Type B pancreatic cell (in vitro differentiated cells): ENCODE data around the gene KCNT2. TPM values are rescaled to one million over a fixed set of nuclear protein-coding genes. Genes with fewer than 3 reads are reported as not detected.
"Not testable (repeated sequence)": the region's sequence is repeated elsewhere in the genome, so short reads cannot be mapped to it uniquely, and the experiment has no call there.

Experiments
- DNase-seq: peaks from one replicate; pipeline ENCODE4 v3.0.0; 2021; ENCODE audit warnings: mixed read lengths; ENCODE audit not compliant: unreplicated experiment; ENCODE audit errors: extremely low spot score
- H3K27ac Mint-ChIP-seq: 2 replicates; pipeline ENCODE4 v1.8.0; 2021; ENCODE audit warnings: mild to moderate bottlenecking, mixed read lengths
- H3K27me3 Mint-ChIP-seq: 2 replicates; pipeline ENCODE4 v1.8.0; 2021; ENCODE audit warnings: mixed read lengths
- H3K36me3 Mint-ChIP-seq: 2 replicates; pipeline ENCODE4 v1.8.0; 2021; ENCODE audit warnings: mixed read lengths
- H3K4me1 Mint-ChIP-seq: one replicate; pipeline ENCODE4 v1.8.0; 2021; ENCODE audit warnings: mixed read lengths; ENCODE audit not compliant: unreplicated experiment
- H3K4me3 Mint-ChIP-seq: 2 replicates; pipeline ENCODE4 v1.8.0; 2021; ENCODE audit warnings: mild to moderate bottlenecking, mixed read lengths
- H3K9me3 Mint-ChIP-seq: 2 replicates; pipeline ENCODE4 v1.8.0; 2021; ENCODE audit warnings: mixed read lengths
- CTCF ChIP-seq: fragments of 200-600 bp; sonication (generic); conservative IDR thresholded peaks from 2 replicates; pipeline ENCODE4 v1.5.0; 2021; ENCODE audit warnings: antibody characterized with exemption, mild to moderate bottlenecking
- total RNA-seq: library from RNA; stranded (reverse); gene quantifications from 2 replicates; pipeline ENCODE4 v1.2.1, GENCODE V29; 2021; ENCODE audit warnings: low replicate concordance

KCNT2 gene
- total RNA-seq, 1 donor from 2014 or later = 10.9 TPM

DNA sequence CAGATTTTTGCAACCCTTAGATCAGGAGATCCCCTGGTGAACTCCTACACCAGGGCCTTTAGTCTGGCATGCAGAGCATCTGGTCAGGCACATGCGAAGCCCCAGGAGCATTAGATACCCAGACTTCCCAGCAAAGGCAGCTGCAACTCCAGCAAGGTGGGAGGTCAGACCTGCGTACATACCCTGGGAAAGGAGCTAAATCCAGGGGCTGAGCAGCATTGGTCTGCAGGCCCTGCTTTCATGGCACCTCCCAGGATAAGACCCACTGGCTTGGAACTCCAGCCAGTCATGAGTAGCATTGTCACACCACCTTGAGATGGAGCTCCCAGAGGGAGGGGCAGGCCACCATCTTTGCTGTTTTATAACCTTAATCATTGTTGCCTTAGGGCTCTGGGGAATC is 92.3 kb downstream of the KCNT2 start:
- H3K4me1 Mint-ChIP-seq = no peaks in the 10 kb centered on the region
- TF ChIP-seq CTCF = no peak
- no peak overlapping the region for H3K4me3 Mint-ChIP-seq
- H3K27ac Mint-ChIP-seq = no peak overlapping the region
- DNase-seq = no peak
- peaks cover 4% of the 10 kb centered on the region for H3K36me3 Mint-ChIP-seq
- H3K27me3 Mint-ChIP-seq = no peaks in the 10 kb centered on the region
- peaks cover 10% of the 10 kb centered on the region for H3K9me3 Mint-ChIP-seq

DNA sequence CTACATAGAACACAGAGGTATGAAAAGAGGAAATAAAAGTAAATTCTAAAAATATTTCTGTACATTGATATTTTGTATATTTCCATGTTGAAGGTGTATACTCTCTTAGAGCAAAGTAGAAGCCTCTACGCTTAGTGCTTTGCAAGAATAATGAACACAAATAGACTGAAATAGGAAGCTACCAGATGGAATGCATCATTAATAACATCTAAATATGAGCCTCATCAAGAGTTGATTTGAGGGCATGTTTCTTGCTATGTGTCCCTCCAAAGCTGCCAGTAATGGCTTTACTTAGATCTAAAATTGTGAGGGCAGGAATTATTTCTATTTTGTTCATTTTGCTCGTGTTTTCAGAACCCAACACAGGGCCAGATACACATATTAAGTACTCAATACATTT is 94.4 kb downstream of the KCNT2 start:
- Mint-ChIP-seq H3K36me3 (peaks cover 4% of the 10 kb centered on the region), H3K27me3 (no peaks in the 10 kb centered on the region), H3K4me1 (no peaks in the 10 kb centered on the region), H3K27ac (no peak overlapping the region), H3K4me3 (no peak overlapping the region), H3K9me3 (peaks cover 6% of the 10 kb centered on the region)
- no peak for DNase-seq
- no peak for TF ChIP-seq CTCF

GRCh38 chr1:196510451-196510850 is 97.8 kb downstream of the KCNT2 start:
- DNase-seq = no peak
- Mint-ChIP-seq H3K27me3 (no peaks in the 10 kb centered on the region), H3K27ac (no peak overlapping the region), H3K4me3 (no peak overlapping the region), H3K9me3 (peaks cover 3% of the 10 kb centered on the region), H3K4me1 (no peaks in the 10 kb centered on the region), H3K36me3 (peaks cover 1% of the 10 kb centered on the region)
- no peak for TF ChIP-seq CTCF

- not testable (repeated sequence) for H3K9me3 Mint-ChIP-seq, H3K36me3 Mint-ChIP-seq, H3K4me1 Mint-ChIP-seq
Measured at GRCh38 chr1:196504224-196504623, 104.0 kb downstream of the KCNT2 start.

GRCh38 chr1:196502437-196502836 is 105.8 kb downstream of the KCNT2 start:
- no peak for TF ChIP-seq CTCF
- H3K36me3 Mint-ChIP-seq = no peaks in the 10 kb centered on the region
- no peak overlapping the region for H3K27ac Mint-ChIP-seq
- DNase-seq = no peak
- H3K4me3 Mint-ChIP-seq = no peak overlapping the region
- H3K27me3 Mint-ChIP-seq = no peaks in the 10 kb centered on the region
- H3K9me3 Mint-ChIP-seq = no peaks in the 10 kb centered on the region
- H3K4me1 Mint-ChIP-seq = no peaks in the 10 kb centered on the region

More at GRCh38 chr1:196504224-196504623, 104.0 kb downstream of the KCNT2 start:
- not testable (repeated sequence) for H3K27ac Mint-ChIP-seq, DNase-seq, H3K27me3 Mint-ChIP-seq, H3K4me3 Mint-ChIP-seq

- Mint-ChIP-seq H3K9me3 (no peaks in the 10 kb centered on the region), H3K4me1 (no peaks in the 10 kb centered on the region), H3K4me3 (no peak overlapping the region), H3K27me3 (no peaks in the 10 kb centered on the region), H3K36me3 (no peaks in the 10 kb centered on the region), H3K27ac (no peak overlapping the region)
- no peak for DNase-seq
- TF ChIP-seq CTCF = no peak
Measured at GRCh38 chr1:196501760-196502428, 106.3 kb downstream of the KCNT2 start.
